ACC112 (cell line): Measurements from ENCODE around the gene DENND6A.
A peak's percentile ranks its signal among the peaks of the same experiment; 100 is the strongest.
"Not testable (repeated sequence)": the region's sequence is repeated elsewhere in the genome, so short reads cannot be mapped to it uniquely, and the experiment has no call there.

Source experiments
- H2AFZ ChIP-seq: fragments of 200-600 bp; sonication (generic); one replicate; pipeline ENCODE4 v1.6.0; 2017; ENCODE audit warnings: antibody characterized with exemption, low read length; ENCODE audit not compliant: unreplicated experiment
- H3K27ac ChIP-seq: fragments of 200-600 bp; sonication (generic); 2 replicates; pipeline ENCODE4 v1.5.1; 2014; ENCODE audit warnings: low read depth, mild to moderate bottlenecking, antibody characterized with exemption, low read length, moderate library complexity
- H3K27me3 ChIP-seq: fragments of 200-600 bp; sonication (generic); 2 replicates; pipeline ENCODE4 v1.6.1; 2014; ENCODE audit warnings: mild to moderate bottlenecking, antibody characterized with exemption, low read length, moderate library complexity, mixed read lengths; ENCODE audit not compliant: insufficient read depth
- H3K36me3 ChIP-seq: fragments of 200-600 bp; sonication (generic); 2 replicates; pipeline ENCODE4 v1.6.1; 2016; ENCODE audit warnings: mild to moderate bottlenecking, antibody characterized with exemption, low read length, moderate library complexity, mixed read lengths; ENCODE audit not compliant: insufficient read depth
- H3K4me1 ChIP-seq: fragments of 200-600 bp; sonication (generic); one replicate; pipeline ENCODE4 v1.6.1; 2016; ENCODE audit warnings: low read length, mixed read lengths; ENCODE audit not compliant: insufficient read depth, unreplicated experiment, control insufficient read depth
- H3K4me3 ChIP-seq: fragments of 200-600 bp; sonication (generic); 2 replicates; pipeline ENCODE4 v1.5.1; 2014; ENCODE audit warnings: mild to moderate bottlenecking, low read depth, low read length
- H3K79me2 ChIP-seq: fragments of 200-600 bp; sonication (generic); one replicate; pipeline ENCODE4 v1.6.0; 2016; ENCODE audit warnings: low read length; ENCODE audit not compliant: control insufficient read depth, unreplicated experiment, insufficient read depth

The DENND6A gene

GRCh38 chr3:57696801-57697321 lies 4.0 kb upstream of the DENND6A start:
- H3K36me3 ChIP-seq, result no peaks in the 10 kb centered on the region
- no peak overlapping the region for H2AFZ ChIP-seq
- H3K27ac ChIP-seq, result no peak overlapping the region
- no peak overlapping the region for H3K4me3 ChIP-seq
- H3K4me1 ChIP-seq, result no peaks in the 10 kb centered on the region
- peaks cover 1% of the 10 kb centered on the region for H3K79me2 ChIP-seq
- H3K27me3 ChIP-seq, result no peaks in the 10 kb centered on the region

- no peaks in the 10 kb centered on the region for H3K27me3 ChIP-seq
- H2AFZ ChIP-seq, result no peak overlapping the region
- no peak overlapping the region for H3K4me3 ChIP-seq
- H3K4me1 ChIP-seq, result peaks cover 11% of the 10 kb centered on the region
- no peak overlapping the region for H3K27ac ChIP-seq
- H3K79me2 ChIP-seq, result peaks cover 28% of the 10 kb centered on the region
- no peaks in the 10 kb centered on the region for H3K36me3 ChIP-seq
These were observed 1.3 kb upstream of the DENND6A start for GRCh38 chr3:57694146-57694545.

- H2AFZ ChIP-seq, result peak overlapping the region; percentile 92
- H3K27ac ChIP-seq, result peak overlapping the region; percentile 91
- H3K4me1 ChIP-seq, result peaks cover 14% of the 10 kb centered on the region
- not testable (repeated sequence) for H3K27me3 ChIP-seq, H3K36me3 ChIP-seq
- H3K79me2 ChIP-seq, result peaks cover 48% of the 10 kb centered on the region
- peak overlapping the region; percentile 91 for H3K4me3 ChIP-seq
These were observed 813 bp downstream of the DENND6A start for GRCh38 chr3:57692133-57692395.

- peak overlapping the region; percentile 92 for H2AFZ ChIP-seq
- no peaks in the 10 kb centered on the region for H3K27me3 ChIP-seq
- H3K36me3 ChIP-seq, result no peaks in the 10 kb centered on the region; the same call in 1 of the 2 replicates
- peak overlapping the region; percentile 91 for H3K4me3 ChIP-seq
- H3K27ac ChIP-seq, result peak overlapping the region; percentile 91
- H3K4me1 ChIP-seq, result peaks cover 14% of the 10 kb centered on the region
- H3K79me2 ChIP-seq, result peaks cover 53% of the 10 kb centered on the region
These were observed 1.3 kb downstream of the DENND6A start for GRCh38 chr3:57691411-57692132.

- H2AFZ ChIP-seq, result no peak overlapping the region
- peaks cover 66% of the 10 kb centered on the region for H3K79me2 ChIP-seq
- H3K27ac ChIP-seq, result no peak overlapping the region
- H3K4me1 ChIP-seq, result peaks cover 14% of the 10 kb centered on the region
- no peaks in the 10 kb centered on the region; the same call in 1 of the 2 replicates for H3K36me3 ChIP-seq
- H3K4me3 ChIP-seq, result no peak overlapping the region
- no peaks in the 10 kb centered on the region for H3K27me3 ChIP-seq
These were observed 3.4 kb downstream of the DENND6A start for GRCh38 chr3:57689367-57690053.

- peaks cover 70% of the 10 kb centered on the region for H3K79me2 ChIP-seq
- H3K4me3 ChIP-seq, result no peak overlapping the region
These were observed 4.6 kb downstream of the DENND6A start for GRCh38 chr3:57688291-57688690.

GRCh38 chr3:57683286-57683685 lies 9.6 kb downstream of the DENND6A start:
- Histone ChIP-seq H3K27me3 (no peaks in the 10 kb centered on the region), H3K4me3 (no peak overlapping the region), H2AFZ (no peak overlapping the region), H3K36me3 (no peaks in the 10 kb centered on the region; the same call in 1 of the 2 replicates), H3K79me2 (peaks cover 52% of the 10 kb centered on the region), H3K4me1 (peaks cover 1% of the 10 kb centered on the region), H3K27ac (no peak overlapping the region)

More at GRCh38 chr3:57688291-57688690, 4.6 kb downstream of the DENND6A start:
- Histone ChIP-seq H3K4me1 (peaks cover 14% of the 10 kb centered on the region), H3K27ac (no peak overlapping the region), H3K27me3 (no peaks in the 10 kb centered on the region), H3K36me3 (no peaks in the 10 kb centered on the region; the same call in 1 of the 2 replicates), H2AFZ (no peak overlapping the region)

GRCh38 chr3:57682284-57682683 lies 10.6 kb downstream of the DENND6A start:
- Histone ChIP-seq H3K27ac (no peak overlapping the region), H3K27me3 (no peaks in the 10 kb centered on the region), H3K36me3 (no peaks in the 10 kb centered on the region; the same call in 1 of the 2 replicates), H3K4me3 (no peak overlapping the region), H3K79me2 (peaks cover 43% of the 10 kb centered on the region), H2AFZ (no peak overlapping the region), H3K4me1 (no peaks in the 10 kb centered on the region)

GRCh38 chr3:57681691-57682090 lies 11.2 kb downstream of the DENND6A start:
- Histone ChIP-seq H3K36me3 (no peaks in the 10 kb centered on the region), H3K4me1 (no peaks in the 10 kb centered on the region), H3K4me3 (no peak overlapping the region), H3K27me3 (no peaks in the 10 kb centered on the region), H3K79me2 (peaks cover 37% of the 10 kb centered on the region), H2AFZ (no peak overlapping the region), H3K27ac (no peak overlapping the region)

GRCh38 chr3:57680046-57680445 lies 12.8 kb downstream of the DENND6A start:
- Histone ChIP-seq H3K27me3 (no peaks in the 10 kb centered on the region), H3K27ac (no peak overlapping the region), H2AFZ (no peak overlapping the region), H3K4me3 (no peak overlapping the region), H3K36me3 (no peaks in the 10 kb centered on the region), H3K4me1 (no peaks in the 10 kb centered on the region), H3K79me2 (peaks cover 32% of the 10 kb centered on the region)

- H3K4me1 ChIP-seq, result no peaks in the 10 kb centered on the region
- H3K36me3 ChIP-seq, result no peaks in the 10 kb centered on the region
- H3K4me3 ChIP-seq, result no peak overlapping the region
- H3K27me3 ChIP-seq, result no peaks in the 10 kb centered on the region
- H3K79me2 ChIP-seq, result peaks cover 13% of the 10 kb centered on the region
- H3K27ac ChIP-seq, result no peak overlapping the region
- H2AFZ ChIP-seq, result no peak overlapping the region
These were observed 17.3 kb downstream of the DENND6A start for GRCh38 chr3:57675530-57675929.
